B cell (primary cell): ENCODE data around the gene PRRT4.

ENCODE experiments used
- EZH2 ChIP-seq: IDR thresholded peaks from 2 replicates; pipeline ENCODE4 v1.6.1; 2012; ENCODE audit warnings: borderline replicate concordance, low read depth, mild to moderate bottlenecking, moderate library complexity, low read length; ENCODE audit not compliant: insufficient read depth, poor library complexity, severe bottlenecking
- TF ChIP-seq, protein P1 (sequence below): fragments of 200-600 bp; IDR thresholded peaks from one replicate; pipeline ENCODE4 v1.8.0; 2022; ENCODE audit warnings: antibody characterized with exemption, mild to moderate bottlenecking

- TF ChIP-seq, protein P1, sequence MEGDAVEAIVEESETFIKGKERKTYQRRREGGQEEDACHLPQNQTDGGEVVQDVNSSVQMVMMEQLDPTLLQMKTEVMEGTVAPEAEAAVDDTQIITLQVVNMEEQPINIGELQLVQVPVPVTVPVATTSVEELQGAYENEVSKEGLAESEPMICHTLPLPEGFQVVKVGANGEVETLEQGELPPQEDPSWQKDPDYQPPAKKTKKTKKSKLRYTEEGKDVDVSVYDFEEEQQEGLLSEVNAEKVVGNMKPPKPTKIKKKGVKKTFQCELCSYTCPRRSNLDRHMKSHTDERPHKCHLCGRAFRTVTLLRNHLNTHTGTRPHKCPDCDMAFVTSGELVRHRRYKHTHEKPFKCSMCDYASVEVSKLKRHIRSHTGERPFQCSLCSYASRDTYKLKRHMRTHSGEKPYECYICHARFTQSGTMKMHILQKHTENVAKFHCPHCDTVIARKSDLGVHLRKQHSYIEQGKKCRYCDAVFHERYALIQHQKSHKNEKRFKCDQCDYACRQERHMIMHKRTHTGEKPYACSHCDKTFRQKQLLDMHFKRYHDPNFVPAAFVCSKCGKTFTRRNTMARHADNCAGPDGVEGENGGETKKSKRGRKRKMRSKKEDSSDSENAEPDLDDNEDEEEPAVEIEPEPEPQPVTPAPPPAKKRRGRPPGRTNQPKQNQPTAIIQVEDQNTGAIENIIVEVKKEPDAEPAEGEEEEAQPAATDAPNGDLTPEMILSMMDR, result no peak
- TF ChIP-seq EZH2, result no peak
These were observed 52.4 kb downstream of the PRRT4 start for GRCh38 chr7:128309124-128309523.
